ENCODE results near the gene ANKMY1. TPM values are rescaled to one million over a fixed set of nuclear protein-coding genes. Genes with fewer than 3 reads are reported as not detected.

ANKMY1 gene
- total RNA-seq, 1 experiment from 2014 or later, result 19.5 TPM

DNA sequence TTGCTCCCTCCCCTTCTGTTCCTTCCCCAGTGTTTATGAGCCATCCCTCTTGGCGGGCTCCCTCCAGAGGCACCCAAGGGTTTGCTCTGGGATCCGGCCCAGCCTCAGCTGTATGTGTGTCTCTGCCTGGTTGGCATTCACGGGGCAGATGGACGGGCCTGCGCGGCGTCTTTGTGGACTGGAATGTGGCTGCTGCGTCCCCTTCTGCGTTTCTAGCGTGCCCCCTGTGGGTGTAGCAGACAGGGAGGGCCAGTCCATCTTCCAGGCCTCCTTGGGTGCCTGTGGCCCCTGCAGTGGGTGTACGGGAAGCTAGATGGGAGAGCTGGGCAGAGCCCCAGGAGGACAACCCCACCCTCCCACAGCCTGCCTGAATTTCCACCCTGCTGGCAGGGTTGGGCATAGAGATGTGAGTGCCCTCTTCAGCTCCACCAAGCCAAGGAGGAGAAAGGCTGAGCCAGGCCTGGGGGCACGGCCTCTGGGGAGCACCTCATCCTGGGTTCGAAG lies 106.6 kb downstream of the ANKMY1 start:
- Histone ChIP-seq H3K36me3 (ENCODE audit: low read depth, low read length) (no peaks in the 10 kb centered on the region), H3K27me3 (ENCODE audit: low read length) (no peaks in the 10 kb centered on the region), H2AFZ (ENCODE audit: low read length) (no peak overlapping the region), H3K9ac (ENCODE audit: low read length) (no peak overlapping the region), H3K27ac (ENCODE audit: low read length) (no peak overlapping the region), H3K4me3 (ENCODE audit: low read length) (no peak overlapping the region), H3K79me2 (ENCODE audit: low read length) (no peaks in the 10 kb centered on the region), H3K4me1 (ENCODE audit: insufficient read depth, low read length) (no peaks in the 10 kb centered on the region; the same call in 1 of the 2 replicates), H3K9me3 (ENCODE audit: low read length) (no peaks in the 10 kb centered on the region), H3F3A (ENCODE audit: low read length, unreplicated experiment) (no peaks in the 10 kb centered on the region), H3K4me2 (ENCODE audit: low read length) (no peak overlapping the region), H3K9me2 (replicated peaks; ENCODE audit: low read length) (no peaks in the 10 kb centered on the region), H4K20me1 (ENCODE audit: low read length) (0 out of 2 replicates have a peak, but pooled peaks cover 3% of the 10 kb centered on the region)
- no peak for ATAC-seq
- intact Hi-C loops (cut with micrococcal nuclease), result no loop called here
- POLR2A ChIA-PET (ENCODE audit: unreplicated experiment), result no interaction called here
- no TSS peak for BruUV-seq (replicated peaks)
- CTCF ChIA-PET, result no interaction called here
- no peak for DNase-seq
- TF ChIP-seq EZH2 (IDR thresholded peaks at IDR 0.05; ENCODE audit: low read length, unreplicated experiment) (no peak), CTCF (conservative IDR thresholded peaks at IDR 0.05; ENCODE audit: low read depth, low read length) (no peak)

DNA sequence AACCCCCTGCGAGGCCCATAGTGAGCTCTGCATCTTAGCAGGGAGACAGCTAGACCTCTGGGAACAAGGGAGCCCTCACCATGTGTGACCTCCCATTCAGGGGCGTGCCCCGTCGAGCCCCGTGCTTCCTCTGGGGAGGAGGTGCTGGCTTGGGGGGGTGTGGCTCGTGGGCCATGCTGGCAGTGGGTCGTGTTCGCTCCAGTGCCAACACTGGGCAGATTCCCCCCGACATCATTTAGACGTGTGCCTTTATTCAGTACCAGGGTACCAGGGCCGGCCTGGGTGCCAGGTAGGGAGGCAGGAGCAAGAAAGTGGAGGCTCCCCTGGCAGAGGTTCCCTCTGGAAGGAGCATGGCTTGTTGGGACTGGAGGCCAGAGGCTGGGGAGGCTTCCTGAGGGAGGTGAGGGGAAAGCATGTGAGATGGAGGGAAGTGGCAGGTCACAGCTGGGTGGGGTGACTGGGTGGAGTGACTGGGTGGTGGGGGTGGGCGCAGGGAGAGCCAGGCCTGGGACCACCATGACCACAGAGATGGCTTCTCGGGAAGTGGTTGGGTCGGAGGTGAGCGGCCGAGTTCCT lies 107.2 kb downstream of the ANKMY1 start:
- POLR2A ChIA-PET (ENCODE audit: unreplicated experiment), result no interaction called here
- H3K79me2 ChIP-seq (ENCODE audit: low read length), result no peaks in the 10 kb centered on the region

More for the DNA sequence above, 107.2 kb downstream of the ANKMY1 start:
- Histone ChIP-seq H3K27me3 (ENCODE audit: low read length) (no peaks in the 10 kb centered on the region), H3K4me1 (ENCODE audit: insufficient read depth, low read length) (no peaks in the 10 kb centered on the region; the same call in 1 of the 2 replicates), H3K4me3 (ENCODE audit: low read length) (no peak overlapping the region), H4K20me1 (ENCODE audit: low read length) (0 out of 2 replicates have a peak, but pooled peaks cover 3% of the 10 kb centered on the region), H3K9me3 (ENCODE audit: low read length) (no peaks in the 10 kb centered on the region), H3K9me2 (replicated peaks; ENCODE audit: low read length) (no peaks in the 10 kb centered on the region), H3K4me2 (ENCODE audit: low read length) (no peak overlapping the region), H3K27ac (ENCODE audit: low read length) (no peak overlapping the region), H3K9ac (ENCODE audit: low read length) (no peak overlapping the region), H3K36me3 (ENCODE audit: low read depth, low read length) (no peaks in the 10 kb centered on the region), H2AFZ (ENCODE audit: low read length) (no peak overlapping the region), H3F3A (ENCODE audit: low read length, unreplicated experiment) (no peaks in the 10 kb centered on the region)
- ATAC-seq (no peak), DNase-seq (no peak)
- intact Hi-C loops (cut with micrococcal nuclease), result no loop called here
- no TSS peak for BruUV-seq (replicated peaks)
- CTCF ChIA-PET, result interaction anchor here (0.8 kb wide), 1 partner anchor 218 kb away, joined by 3 read pairs; no protein-coding TSS in a partner anchor
- TF ChIP-seq EZH2 (IDR thresholded peaks at IDR 0.05; ENCODE audit: low read length, unreplicated experiment), result no peak
- no peak for TF ChIP-seq CTCF (conservative IDR thresholded peaks at IDR 0.05; ENCODE audit: low read depth, low read length)
- no peak for TF ChIP-seq EZH2phosphoT487 (IDR thresholded peaks at IDR 0.05; ENCODE audit: borderline replicate concordance, low read length)

Measured in PC-3 (cell line).